ENCODE data around the gene SLC7A1. TPM values are rescaled to one million over a fixed set of nuclear protein-coding genes. Genes with fewer than 3 reads are reported as not detected.

Gene SLC7A1
- polyA plus RNA-seq, 2 of the 4 experiments (the other 2 are of a cell fraction): 19.9 to 24.8 TPM

- H3K9me3 ChIP-seq: no peaks in the 10 kb centered on the region
- H3K4me3 ChIP-seq: no peak overlapping the region
- no peak for FAIRE-seq
- CTCF ChIA-PET: interaction anchor here (1.3 to 1.4 kb wide), 2 partner anchors 12 to 28 kb away, joined by 3 to 4 read pairs; no protein-coding TSS in a partner anchor
- 54% methylated on average over 20 of the region's 25 CpGs for WGBS (ENCODE audit: missing lambda C conversion rate)
- POLR2A ChIA-PET: no interaction called here
- DNase-seq (ENCODE audit: low read depth in 1 of 2, low spot score in 1 of 2): no peak
- TF ChIP-seq ELK1 (IDR thresholded peaks at IDR 0.05; ENCODE audit: low read depth, low read length): no peak
- no peak for TF ChIP-seq HOXA7 (CRISPR knock-in tag; IDR thresholded peaks at IDR 0.05)
- no peak for TF ChIP-seq ZC3H11A (IDR thresholded peaks at IDR 0.05)
- no peak for TF ChIP-seq NFE2L2 (conservative IDR thresholded peaks at IDR 0.05; ENCODE audit: low read length)
- no peak for TF ChIP-seq EHMT2 (IDR thresholded peaks at IDR 0.05; ENCODE audit: low read depth)
- no peak for TF ChIP-seq RAD21 (conservative IDR thresholded peaks at IDR 0.05 in 1 of 2, IDR thresholded peaks at IDR 0.05 in 1 of 2)
- TF ChIP-seq E2F6 (IDR thresholded peaks at IDR 0.05; ENCODE audit: borderline replicate concordance, low read depth): no peak
- no peak for ATAC-seq
- H3K4me1 ChIP-seq: no peaks in the 10 kb centered on the region
- H3K27ac ChIP-seq: no peak overlapping the region
- no peak overlapping the region for H3K4me2 ChIP-seq
These were observed 115.6 kb downstream of the SLC7A1 start for GRCh38 chr13:29479716-29480492.

GRCh38 chr13:29476046-29476445 is 119.4 kb downstream of the SLC7A1 start:
- ChIA-PET CTCF (no interaction called here), POLR2A (no interaction called here)
- FAIRE-seq: no peak

GRCh38 chr13:29474991-29475390 is 120.5 kb downstream of the SLC7A1 start:
- ChIA-PET CTCF (no interaction called here), POLR2A (no interaction called here)
- WGBS (ENCODE audit: missing lambda C conversion rate): 62% methylated on average over 3 of the region's 3 CpGs

More at GRCh38 chr13:29476046-29476445, 119.4 kb downstream of the SLC7A1 start:
- ATAC-seq (no peak), DNase-seq (ENCODE audit: low read depth in 1 of 2, low spot score in 1 of 2) (no peak)
- 19% methylated on average over 3 of the region's 3 CpGs for WGBS (ENCODE audit: missing lambda C conversion rate)
- Histone ChIP-seq H3K4me3 (no peak overlapping the region), H3K9me3 (no peaks in the 10 kb centered on the region), H3K4me2 (no peak overlapping the region), H3K27ac (no peak overlapping the region), H3K4me1 (no peaks in the 10 kb centered on the region)
- TF ChIP-seq ESRRA (IDR thresholded peaks at IDR 0.05; ENCODE audit: borderline replicate concordance, low read length) (no peak), CBX8 (IDR thresholded peaks at IDR 0.05) (no peak)

More at GRCh38 chr13:29474991-29475390, 120.5 kb downstream of the SLC7A1 start:
- no peak overlapping the region for H3K4me2 ChIP-seq
- TF ChIP-seq MAFK (IDR thresholded peaks at IDR 0.05; ENCODE audit: partially characterized antibody) (no peak), USF2 (IDR thresholded peaks at IDR 0.05) (no peak), FOSL2 (IDR thresholded peaks at IDR 0.05) (no peak), FOSL2 (CRISPR knock-in tag; IDR thresholded peaks at IDR 0.05) (no peak), TP53 (CRISPR knock-in tag; IDR thresholded peaks at IDR 0.05) (no peak), MAZ (IDR thresholded peaks at IDR 0.05; ENCODE audit: borderline replicate concordance, low read depth, low read length) (no peak), PBX3 (IDR thresholded peaks at IDR 0.05) (no peak), RNF2 (IDR thresholded peaks at IDR 0.05; ENCODE audit: borderline replicate concordance, low read depth) (no peak), HES2 (IDR thresholded peaks at IDR 0.05) (no peak), ZC3H11A (IDR thresholded peaks at IDR 0.05) (no peak), CBX8 (IDR thresholded peaks at IDR 0.05) (no peak), CEBPB (IDR thresholded peaks at IDR 0.05) (no peak), EHMT2 (IDR thresholded peaks at IDR 0.05; ENCODE audit: low read depth) (no peak), TFCP2L1 (CRISPR knock-in tag; IDR thresholded peaks at IDR 0.05) (no peak), HOXA7 (CRISPR knock-in tag; IDR thresholded peaks at IDR 0.05) (no peak), ZFP36 (IDR thresholded peaks at IDR 0.05; ENCODE audit: borderline replicate concordance, partially characterized antibody) (no peak), FOSB (CRISPR knock-in tag; IDR thresholded peaks at IDR 0.05) (no peak), RAD21 (conservative IDR thresholded peaks at IDR 0.05 in 1 of 2, IDR thresholded peaks at IDR 0.05 in 1 of 2) (no peak), KDM1A (IDR thresholded peaks at IDR 0.05; ENCODE audit: low read depth) (no peak)
- ATAC-seq (no peak), FAIRE-seq (no peak), DNase-seq (ENCODE audit: low read depth in 1 of 2, low spot score in 1 of 2) (no peak)
- H3K27ac ChIP-seq: no peak overlapping the region
- H3K4me1 ChIP-seq: no peaks in the 10 kb centered on the region
- no peak overlapping the region for H3K4me3 ChIP-seq
- H3K9me3 ChIP-seq: no peaks in the 10 kb centered on the region

Measured in A549 (cell line).